VCaP (cell line): ENCODE data around the gene CDC27.

ENCODE experiments used
- H3K27ac ChIP-seq: fragments of 450-650 bp; 2 replicates; pipeline ENCODE4 v1.5.1; 2017
- TF ChIP-seq, protein P1 (sequence below): fragments of 450-650 bp; conservative IDR thresholded peaks from 2 replicates; pipeline ENCODE4 v1.5.1; 2017; ENCODE audit warnings: mild to moderate bottlenecking, moderate library complexity

CDC27 gene

DNA sequence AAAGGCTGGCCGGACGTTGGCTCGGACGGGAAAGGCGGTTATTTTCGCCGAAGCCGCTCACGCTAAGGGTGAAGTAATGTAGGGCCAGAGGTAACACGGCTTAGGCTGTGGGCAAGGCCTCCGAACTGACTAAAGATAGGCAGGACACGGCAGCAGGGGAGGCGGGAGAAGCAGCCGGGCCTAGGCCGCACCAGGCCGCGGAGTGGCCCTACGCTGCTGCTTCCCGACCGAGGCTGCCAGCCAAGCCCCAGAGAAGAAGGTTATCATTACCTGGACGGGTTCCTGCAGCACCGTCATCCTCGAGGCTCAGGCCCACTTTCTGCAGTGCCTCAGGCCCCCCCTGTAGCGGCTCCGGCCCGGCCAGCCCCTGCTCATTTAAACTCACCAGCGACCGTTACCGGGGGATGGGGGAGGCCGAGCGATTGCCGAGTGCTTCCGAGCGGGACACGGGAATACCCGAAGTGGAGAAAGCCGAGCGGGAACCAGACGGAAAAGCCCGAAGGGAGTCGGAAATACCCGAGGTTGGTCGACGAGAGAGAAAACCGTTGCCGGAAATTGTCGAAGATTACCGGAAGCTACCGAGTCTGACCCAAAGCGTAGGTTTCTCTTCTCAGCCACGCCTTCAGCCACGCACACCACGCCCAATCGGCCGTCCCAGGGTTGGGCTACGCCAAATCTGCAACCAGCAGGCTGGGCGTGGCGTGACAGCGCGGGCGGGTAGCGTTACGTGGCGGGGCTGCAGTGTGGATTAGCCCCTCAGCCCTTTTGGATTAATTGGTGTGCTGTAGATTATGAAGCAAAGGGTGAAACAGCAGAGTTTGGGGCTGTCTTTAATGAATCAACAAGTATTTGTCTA, at the start of gene CDC27:
Gene CDC27 (minus strand): TSS at position 420 of the 856 bp plus-strand sequence. CDS start 123 bp downstream, at position 297.
- H3K27ac ChIP-seq = peak within 1 kb of the TSS; percentile 94
- TF ChIP-seq, protein P1, sequence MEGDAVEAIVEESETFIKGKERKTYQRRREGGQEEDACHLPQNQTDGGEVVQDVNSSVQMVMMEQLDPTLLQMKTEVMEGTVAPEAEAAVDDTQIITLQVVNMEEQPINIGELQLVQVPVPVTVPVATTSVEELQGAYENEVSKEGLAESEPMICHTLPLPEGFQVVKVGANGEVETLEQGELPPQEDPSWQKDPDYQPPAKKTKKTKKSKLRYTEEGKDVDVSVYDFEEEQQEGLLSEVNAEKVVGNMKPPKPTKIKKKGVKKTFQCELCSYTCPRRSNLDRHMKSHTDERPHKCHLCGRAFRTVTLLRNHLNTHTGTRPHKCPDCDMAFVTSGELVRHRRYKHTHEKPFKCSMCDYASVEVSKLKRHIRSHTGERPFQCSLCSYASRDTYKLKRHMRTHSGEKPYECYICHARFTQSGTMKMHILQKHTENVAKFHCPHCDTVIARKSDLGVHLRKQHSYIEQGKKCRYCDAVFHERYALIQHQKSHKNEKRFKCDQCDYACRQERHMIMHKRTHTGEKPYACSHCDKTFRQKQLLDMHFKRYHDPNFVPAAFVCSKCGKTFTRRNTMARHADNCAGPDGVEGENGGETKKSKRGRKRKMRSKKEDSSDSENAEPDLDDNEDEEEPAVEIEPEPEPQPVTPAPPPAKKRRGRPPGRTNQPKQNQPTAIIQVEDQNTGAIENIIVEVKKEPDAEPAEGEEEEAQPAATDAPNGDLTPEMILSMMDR = no peak

- TF ChIP-seq, protein P1 = no peak
- no peak overlapping the region for H3K27ac ChIP-seq
Measured at GRCh38 chr17:47238321-47239010, 49.4 kb upstream of the CDC27 start.

- H3K27ac ChIP-seq = no peak overlapping the region
- TF ChIP-seq, protein P1 = no peak
Measured at GRCh38 chr17:47237841-47238240, 48.7 kb upstream of the CDC27 start.

- TF ChIP-seq, protein P1 = no peak
- no peak overlapping the region for H3K27ac ChIP-seq
Measured at GRCh38 chr17:47235923-47236322, 46.8 kb upstream of the CDC27 start.

DNA sequence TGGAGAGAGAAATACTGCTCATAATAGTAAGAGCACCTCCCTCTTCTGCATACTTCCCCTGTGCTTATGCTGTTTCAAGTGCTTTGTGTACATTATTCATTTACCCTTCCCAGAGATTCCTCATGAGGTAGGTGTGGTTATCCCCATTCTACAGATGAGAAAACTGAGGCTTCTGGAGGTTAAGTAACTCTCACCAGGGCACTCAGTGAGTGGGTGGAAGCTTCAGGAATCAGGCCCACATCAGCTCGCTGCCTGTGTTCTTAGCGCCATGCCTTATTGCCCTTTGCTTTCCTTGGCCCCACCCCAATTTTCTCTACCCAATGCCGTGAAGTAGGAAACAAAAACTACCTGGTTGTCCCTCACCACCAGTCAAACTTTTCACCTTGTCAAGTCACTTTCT, 46.4 kb upstream of the CDC27 start:
- TF ChIP-seq, protein P1 = no peak
- H3K27ac ChIP-seq = no peak overlapping the region

- TF ChIP-seq, protein P1 = no peak
- no peak overlapping the region for H3K27ac ChIP-seq
Measured at GRCh38 chr17:47232465-47232864, 43.4 kb upstream of the CDC27 start.

GRCh38 chr17:47231866-47232265, 42.8 kb upstream of the CDC27 start:
- no peak overlapping the region for H3K27ac ChIP-seq
- TF ChIP-seq, protein P1 = no peak
